Naive thymus-derived CD4-positive, alpha-beta T cell (primary cell): Measurements from ENCODE around the gene CPZ. TPM values are rescaled to one million over a fixed set of nuclear protein-coding genes. Genes with fewer than 3 reads are reported as not detected.

Source experiments
- ATAC-seq: fragments of 150-1000 bp; cut with Tn5 transposase; 2 replicates; pipeline ENCODE4 v1.10.0; 2021; ENCODE audit warnings: mild to moderate bottlenecking, moderate library complexity
- CTCF ChIA-PET: fragments of 350-600 bp; sonication (Branson Sonifier 250); formaldehyde crosslinking; loops from one replicate; lab custom pipeline; 2021; ENCODE audit warnings: antibody characterized with exemption; lab: Charles Lee
- POLR2A ChIA-PET: fragments of 350-600 bp; sonication (Branson Sonifier 250); formaldehyde crosslinking; loops from one replicate; lab custom pipeline; 2021; ENCODE audit warnings: antibody characterized with exemption, inconsistent platforms; lab: Charles Lee
- DNase-seq, 9 donors: peaks; one replicate each; pipeline versions ENCODE4 v3.0.0 to v3.0.0-alpha.2; 2020 to 2022; ENCODE audit warnings: mixed read lengths in 1 of 9
- H3K27ac ChIP-seq: one replicate; pipeline ENCODE4 v1.7.0; 2013; ENCODE audit warnings: mild to moderate bottlenecking, low read depth, low read length, moderate library complexity
- H3K27me3 ChIP-seq, 2 donors: one replicate each; pipeline ENCODE4 v1.7.0; 2013; ENCODE audit warnings: low read length in 2 of 2, mild to moderate bottlenecking in 2 of 2, moderate library complexity in 2 of 2; ENCODE audit not compliant: control insufficient read depth in 2 of 2, insufficient read depth in 2 of 2
- H3K36me3 ChIP-seq, 3 experiments: 1 replicate in 2 of 3; 2 replicates in 1 of 3; pipeline ENCODE4 v1.7.0; 2013; ENCODE audit warnings: low read length in 3 of 3, mild to moderate bottlenecking in 3 of 3, moderate library complexity in 1 of 3; ENCODE audit not compliant: insufficient read depth in 3 of 3, control insufficient read depth in 2 of 3
- H3K4me1 ChIP-seq, 2 donors: one replicate each; pipeline ENCODE4 v1.7.0; 2013; ENCODE audit warnings: low read length in 2 of 2, mild to moderate bottlenecking in 2 of 2, moderate library complexity in 1 of 2; ENCODE audit not compliant: control insufficient read depth in 2 of 2, insufficient read depth in 2 of 2
- H3K4me3 ChIP-seq: 2 replicates; pipeline ENCODE4 v1.7.0; 2013; ENCODE audit warnings: mild to moderate bottlenecking, low read length
- H3K9me3 ChIP-seq, 3 experiments: 1 replicate in 2 of 3; 2 replicates in 1 of 3; pipeline ENCODE4 v1.7.0; 2013; ENCODE audit warnings: low read length in 3 of 3; ENCODE audit not compliant: control insufficient read depth in 2 of 3
- H3K27ac Mint-ChIP-seq, 9 donors: one replicate each; pipeline ENCODE4 v1.8.0; 2020 to 2022; ENCODE audit warnings: mixed read lengths in 9 of 9, mild to moderate bottlenecking in 8 of 9, moderate library complexity in 5 of 9, inconsistent platforms in 2 of 9
- H3K27me3 Mint-ChIP-seq, 5 donors: one replicate each; pipeline ENCODE4 v1.8.0; 2021 to 2022; ENCODE audit warnings: mixed read lengths in 5 of 5, mild to moderate bottlenecking in 1 of 5
- H3K36me3 Mint-ChIP-seq, 5 donors: one replicate each; pipeline ENCODE4 v1.8.0; 2020 to 2022; ENCODE audit warnings: mixed read lengths in 5 of 5, mild to moderate bottlenecking in 3 of 5, inconsistent platforms in 1 of 5
- H3K4me1 Mint-ChIP-seq, 7 donors: one replicate each; pipeline ENCODE4 v1.8.0; 2020 to 2022; ENCODE audit warnings: mixed read lengths in 7 of 7, mild to moderate bottlenecking in 3 of 7, inconsistent platforms in 1 of 7
- H3K4me3 Mint-ChIP-seq, 10 donors: one replicate each; pipeline ENCODE4 v1.8.0; 2020 to 2022; ENCODE audit warnings: mild to moderate bottlenecking in 10 of 10, mixed read lengths in 10 of 10, moderate library complexity in 6 of 10, inconsistent platforms in 2 of 10
- H3K9me3 Mint-ChIP-seq, 11 donors: one replicate each; pipeline ENCODE4 v1.8.0; 2020 to 2022; ENCODE audit warnings: mixed read lengths in 11 of 11, mild to moderate bottlenecking in 4 of 11, inconsistent platforms in 1 of 11, moderate library complexity in 1 of 11
- intact Hi-C, 2 donors: fragments of 100-400 bp; cut with micrococcal nuclease; formaldehyde crosslinking; loops; one replicate each; pipeline ENCODE4 v1.15.1; 2023
- polyA plus RNA-seq, 2 donors: library from polyadenylated mRNA; unstranded; fragments of 300-500 nt; fragmentation: Illumina TruSeq; gene quantifications; one replicate each; pipeline ENCODE4 v1.2.3, GENCODE V29; 2021
- total RNA-seq, 6 experiments: library from RNA in 5 of 6; stranded (reverse) in 5 of 6; gene quantifications; 1 replicate in 5 of 6; 2 replicates in 1 of 6; pipeline ENCODE4 v1.2.3 and lab custom pipeline; 2021 to 2026

CPZ gene
- total and polyA plus RNA-seq, 7 experiments from 2014 or later, result not detected

DNA sequence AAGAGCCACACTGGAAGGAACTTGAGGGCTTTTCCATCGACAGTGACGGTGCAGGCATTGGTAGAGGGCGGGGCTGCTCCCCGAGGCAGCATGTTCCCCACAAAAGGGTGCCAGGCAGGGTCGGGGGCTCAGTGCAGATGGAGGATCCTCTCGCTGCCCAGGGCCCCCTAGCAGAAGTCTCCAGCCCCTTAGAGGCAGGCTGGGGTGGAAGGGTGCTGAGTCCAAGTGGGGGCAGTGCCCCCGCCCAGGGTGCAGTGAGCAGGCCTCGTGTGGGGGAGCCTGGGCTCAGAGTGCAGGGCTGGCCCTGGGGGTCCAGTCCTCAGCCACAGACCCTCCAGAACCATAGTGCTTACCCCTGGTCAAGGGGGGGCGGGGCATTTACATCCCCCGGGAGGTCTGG, 9.0 kb downstream of the CPZ start:
- Mint-ChIP-seq H3K4me3 (no peak overlapping the region), H3K9me3 (no peaks in the 10 kb centered on the region), H3K4me1 (peaks cover 0 to 4% (median 0%) of the 10 kb centered on the region in 7 donors), H3K36me3 (no peaks in the 10 kb centered on the region), H3K27ac (no peak overlapping the region), H3K27me3 (peaks cover 0 to 19% (median 0%) of the 10 kb centered on the region in 5 donors)
- ChIA-PET POLR2A (no interaction called here), CTCF (no interaction called here)
- Histone ChIP-seq H3K4me1 (no peaks in the 10 kb centered on the region), H3K27ac (no peak overlapping the region), H3K27me3 (no peaks in the 10 kb centered on the region), H3K4me3 (no peak overlapping the region), H3K36me3 (no peaks in the 10 kb centered on the region), H3K9me3 (no peaks in the 10 kb centered on the region)
- intact Hi-C loops, result no loop called here
- no peak for DNase-seq
- ATAC-seq, result no peak

DNA sequence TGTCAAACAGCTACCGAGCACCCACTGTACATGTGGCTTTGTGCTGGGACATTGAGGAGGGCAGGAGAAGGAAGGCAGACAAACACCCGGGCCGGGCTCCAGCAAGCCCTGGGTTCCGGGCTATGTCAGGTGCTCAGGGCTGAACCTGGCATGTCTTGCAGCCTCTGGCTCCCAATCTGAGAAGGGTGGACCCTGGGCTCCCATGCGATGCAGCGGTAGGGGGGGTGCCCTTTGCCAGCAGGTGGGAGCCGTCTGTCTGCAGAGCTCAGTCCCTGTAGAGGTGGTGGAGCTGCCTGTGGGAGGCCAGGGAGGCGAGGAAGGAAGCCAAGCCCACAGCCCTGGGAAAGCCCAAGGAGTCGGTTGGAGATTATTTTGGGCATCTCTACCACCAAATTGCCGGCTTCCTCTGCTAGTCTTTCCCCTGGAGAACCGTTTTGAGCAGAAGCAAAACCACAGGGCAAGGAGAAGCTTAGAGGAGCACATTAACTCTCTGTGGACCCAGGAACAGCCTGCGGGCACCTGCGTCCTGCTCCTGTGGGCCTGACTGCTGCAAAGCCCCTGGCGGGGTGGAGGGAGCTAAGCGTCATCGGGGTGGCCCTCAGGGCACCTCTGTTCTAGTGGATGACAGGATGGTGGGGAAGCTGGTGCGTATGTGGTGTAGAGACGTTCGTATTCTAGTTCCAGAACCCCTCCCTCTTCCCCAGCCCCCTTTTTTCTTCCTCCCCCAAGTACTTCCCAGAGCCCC, 10.3 kb downstream of the CPZ start:
- no peaks in the 10 kb centered on the region for H3K9me3 ChIP-seq
- no peak for DNase-seq
- ChIA-PET POLR2A (no interaction called here), CTCF (no interaction called here)
- H3K27ac ChIP-seq, result no peak overlapping the region
- Mint-ChIP-seq H3K4me3 (no peak overlapping the region), H3K36me3 (no peaks in the 10 kb centered on the region), H3K9me3 (no peaks in the 10 kb centered on the region), H3K27ac (no peak overlapping the region), H3K4me1 (peaks cover 0 to 4% (median 0%) of the 10 kb centered on the region in 7 donors), H3K27me3 (peaks cover 0 to 10% (median 0%) of the 10 kb centered on the region in 5 donors)
- no peaks in the 10 kb centered on the region for H3K36me3 ChIP-seq
- H3K4me1 ChIP-seq, result no peaks in the 10 kb centered on the region
- intact Hi-C loops, result no loop called here
- no peak overlapping the region for H3K4me3 ChIP-seq
- no peak for ATAC-seq
- no peaks in the 10 kb centered on the region for H3K27me3 ChIP-seq

- Mint-ChIP-seq H3K4me3 (no peak overlapping the region), H3K27ac (no peak overlapping the region), H3K9me3 (no peaks in the 10 kb centered on the region), H3K27me3 (peaks cover 0 to 12% (median 1%) of the 10 kb centered on the region in 5 donors), H3K36me3 (no peaks in the 10 kb centered on the region), H3K4me1 (peaks cover 0 to 4% (median 1%) of the 10 kb centered on the region in 7 donors)
- no peak overlapping the region for H3K27ac ChIP-seq
- no peaks in the 10 kb centered on the region for H3K27me3 ChIP-seq
- H3K9me3 ChIP-seq, result no peaks in the 10 kb centered on the region
- no peak overlapping the region for H3K4me3 ChIP-seq
- intact Hi-C loops, result no loop called here
- no peaks in the 10 kb centered on the region for H3K4me1 ChIP-seq
- DNase-seq (no peak), ATAC-seq (no peak)
- H3K36me3 ChIP-seq, result no peaks in the 10 kb centered on the region
- ChIA-PET CTCF (no interaction called here), POLR2A (interaction anchor here (0.6 kb wide), 1 partner anchor 37 kb away, joined by 4 read pairs; no protein-coding TSS in a partner anchor)
Measured at GRCh38 chr4:8603931-8604330, 11.4 kb downstream of the CPZ start.

GRCh38 chr4:8605289-8605688, 12.7 kb downstream of the CPZ start:
- no peaks in the 10 kb centered on the region for H3K36me3 Mint-ChIP-seq
- Histone ChIP-seq H3K4me1 (no peaks in the 10 kb centered on the region), H3K4me3 (no peak overlapping the region), H3K27me3 (no peaks in the 10 kb centered on the region), H3K27ac (no peak overlapping the region), H3K9me3 (no peaks in the 10 kb centered on the region), H3K36me3 (no peaks in the 10 kb centered on the region)
- POLR2A ChIA-PET, result no interaction called here
- intact Hi-C loops, result no loop called here
- no peak overlapping the region for H3K27ac Mint-ChIP-seq
- H3K9me3 Mint-ChIP-seq, result no peaks in the 10 kb centered on the region
- DNase-seq, result no peak
- H3K4me3 Mint-ChIP-seq, result no peak overlapping the region
- CTCF ChIA-PET, result no interaction called here
- peaks cover 0 to 6% (median 2%) of the 10 kb centered on the region in 7 donors for H3K4me1 Mint-ChIP-seq
- no peak for ATAC-seq
- peaks cover 0 to 12% (median 3%) of the 10 kb centered on the region in 5 donors for H3K27me3 Mint-ChIP-seq

GRCh38 chr4:8606476-8606875, 13.9 kb downstream of the CPZ start:
- H3K27me3 Mint-ChIP-seq, result peaks cover 0 to 12% (median 6%) of the 10 kb centered on the region in 5 donors
- H3K27ac ChIP-seq, result no peak overlapping the region
- POLR2A ChIA-PET, result no interaction called here

DNA sequence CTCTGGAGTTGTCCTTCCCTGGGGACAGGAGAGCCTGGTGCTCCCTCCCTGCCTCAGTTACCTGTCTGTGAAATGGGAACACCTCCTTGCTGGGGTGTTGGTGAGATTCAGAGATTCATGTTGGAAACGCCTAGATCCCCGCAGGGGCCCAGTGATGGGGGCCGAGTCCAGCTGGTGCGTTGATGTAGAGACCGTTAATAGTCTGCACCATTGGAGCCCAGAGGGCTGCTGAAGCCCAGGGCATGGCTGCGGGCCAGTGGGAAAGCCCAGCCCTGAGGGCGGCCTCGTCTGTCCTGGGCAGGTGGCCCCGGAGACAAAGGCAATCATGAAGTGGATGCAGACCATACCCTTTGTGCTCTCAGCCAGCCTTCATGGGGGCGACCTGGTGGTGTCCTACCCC, 14.4 kb downstream of the CPZ start:
- Histone ChIP-seq H3K9me3 (no peaks in the 10 kb centered on the region), H3K4me3 (no peak overlapping the region), H3K4me1 (no peaks in the 10 kb centered on the region), H3K27ac (no peak overlapping the region), H3K27me3 (no peaks in the 10 kb centered on the region), H3K36me3 (no peaks in the 10 kb centered on the region)
- no peak for ATAC-seq
- Mint-ChIP-seq H3K36me3 (no peaks in the 10 kb centered on the region), H3K27me3 (peaks cover 0 to 16% (median 6%) of the 10 kb centered on the region in 5 donors), H3K9me3 (no peaks in the 10 kb centered on the region), H3K4me1 (peaks cover 0 to 6% (median 2%) of the 10 kb centered on the region in 7 donors), H3K27ac (no peak overlapping the region), H3K4me3 (no peak overlapping the region)
- intact Hi-C loops, result no loop called here
- ChIA-PET POLR2A (no interaction called here), CTCF (interaction anchor here (0.6 to 1.6 kb wide), 2 partner anchors 9 kb away, joined by 3 to 5 read pairs; no protein-coding TSS in a partner anchor)
- DNase-seq, result no peak

More at GRCh38 chr4:8606476-8606875, 13.9 kb downstream of the CPZ start:
- no peak overlapping the region for H3K27ac Mint-ChIP-seq
- H3K4me3 Mint-ChIP-seq, result no peak overlapping the region
- Histone ChIP-seq H3K36me3 (no peaks in the 10 kb centered on the region), H3K4me1 (no peaks in the 10 kb centered on the region), H3K9me3 (no peaks in the 10 kb centered on the region), H3K27me3 (no peaks in the 10 kb centered on the region), H3K4me3 (no peak overlapping the region)
- CTCF ChIA-PET, result interaction anchor here (0.6 to 1.6 kb wide), 2 partner anchors 9 to 1050 kb away, joined by 5 read pairs; no protein-coding TSS in a partner anchor
- H3K9me3 Mint-ChIP-seq, result no peaks in the 10 kb centered on the region
- no peak for ATAC-seq
- H3K4me1 Mint-ChIP-seq, result peaks cover 0 to 6% (median 2%) of the 10 kb centered on the region in 7 donors
- H3K36me3 Mint-ChIP-seq, result no peaks in the 10 kb centered on the region
- intact Hi-C loops, result no loop called here
- no peak for DNase-seq
